Gastrocnemius medialis (tissue), 4 donors: ENCODE data around the gene LHFPL4.

Experiments used
- POLR2A ChIP-seq, 2 donors: fragments of 450-650 bp; IDR thresholded peaks; one replicate each; pipeline ENCODE4 v1.6.1; 2017; ENCODE audit warnings: antibody characterized with exemption in 2 of 2, mild to moderate bottlenecking in 2 of 2, moderate library complexity in 2 of 2
- TF ChIP-seq, protein P1 (sequence below), 5 experiments: fragments of 450-650 bp in 3 of 5; fragments of 200-600 bp in 2 of 5; sonication (generic) in 2 of 5; IDR thresholded peaks in 4 of 5; conservative IDR thresholded peaks in 1 of 5; 1 replicate in 4 of 5; 2 replicates in 1 of 5; pipeline ENCODE4 v1.5.1; 2016 to 2019; ENCODE audit warnings: antibody characterized with exemption in 5 of 5, mild to moderate bottlenecking in 3 of 5, moderate library complexity in 3 of 5

DNA sequence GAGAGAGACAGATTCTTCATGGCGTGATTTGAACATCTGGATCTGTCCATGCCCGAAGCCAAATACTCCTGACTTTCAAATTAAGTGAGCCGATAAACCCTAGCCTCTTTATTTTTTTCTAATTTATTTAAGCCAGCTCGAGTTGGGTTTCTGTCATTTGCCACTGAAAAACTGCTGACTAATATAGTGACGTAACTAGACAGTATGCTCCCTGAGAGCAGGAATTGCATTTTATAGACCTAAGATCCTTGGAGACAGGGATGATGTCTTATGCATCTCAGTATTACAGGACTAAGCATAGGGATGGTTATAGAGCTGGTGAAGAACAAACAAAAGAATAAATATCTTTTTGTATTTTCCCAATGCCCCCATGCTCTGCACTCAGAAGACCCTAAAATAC, 4.6 kb downstream of the LHFPL4 start:
- TF ChIP-seq, protein P1, sequence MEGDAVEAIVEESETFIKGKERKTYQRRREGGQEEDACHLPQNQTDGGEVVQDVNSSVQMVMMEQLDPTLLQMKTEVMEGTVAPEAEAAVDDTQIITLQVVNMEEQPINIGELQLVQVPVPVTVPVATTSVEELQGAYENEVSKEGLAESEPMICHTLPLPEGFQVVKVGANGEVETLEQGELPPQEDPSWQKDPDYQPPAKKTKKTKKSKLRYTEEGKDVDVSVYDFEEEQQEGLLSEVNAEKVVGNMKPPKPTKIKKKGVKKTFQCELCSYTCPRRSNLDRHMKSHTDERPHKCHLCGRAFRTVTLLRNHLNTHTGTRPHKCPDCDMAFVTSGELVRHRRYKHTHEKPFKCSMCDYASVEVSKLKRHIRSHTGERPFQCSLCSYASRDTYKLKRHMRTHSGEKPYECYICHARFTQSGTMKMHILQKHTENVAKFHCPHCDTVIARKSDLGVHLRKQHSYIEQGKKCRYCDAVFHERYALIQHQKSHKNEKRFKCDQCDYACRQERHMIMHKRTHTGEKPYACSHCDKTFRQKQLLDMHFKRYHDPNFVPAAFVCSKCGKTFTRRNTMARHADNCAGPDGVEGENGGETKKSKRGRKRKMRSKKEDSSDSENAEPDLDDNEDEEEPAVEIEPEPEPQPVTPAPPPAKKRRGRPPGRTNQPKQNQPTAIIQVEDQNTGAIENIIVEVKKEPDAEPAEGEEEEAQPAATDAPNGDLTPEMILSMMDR (IDR thresholded peaks at IDR 0.05 in 4 of 5, conservative IDR thresholded peaks at IDR 0.05 in 1 of 5): no peak
- no peak for TF ChIP-seq POLR2A (IDR thresholded peaks at IDR 0.05)
